Measurements from ENCODE around the gene TMEM150A. TPM values are rescaled to one million over a fixed set of nuclear protein-coding genes. Genes with fewer than 3 reads are reported as not detected.

TMEM150A gene
- total RNA-seq (10 to 100 TPM; 33.1 to 44.0 TPM), polyA plus RNA-seq (ENCODE audit: insufficient read depth, low read depth, low replicate concordance) (39.3 TPM)
- long read RNA-seq, donor 1, transcript TMEM150A-202 (8 exons, 1,518 nt): major isoform, 8 of 11 reads
- long read RNA-seq, donor 1, partial matches to known transcripts: 0 of 11 reads
- long read RNA-seq, donor 1, other reads (novel, unspliced or antisense): 0 of 11 reads
- long read RNA-seq, donor 2, partial matches to known transcripts: 0 of 4 reads
- long read RNA-seq, donor 2, other reads (novel, unspliced or antisense): 0 of 4 reads

- DNase-seq: peak; percentile 95
- peak within 1 kb of the TSS; percentile 77 to 91 for H3K4me3 ChIP-seq
- H3K27ac ChIP-seq: peak within 1 kb of the TSS; percentile 72 to 89
- no peaks in the 10 kb centered on the region for H3K36me3 ChIP-seq (ENCODE audit: low read depth, missing control alignments)
- WGBS, 2 donors: 0% methylated on average over 7 to 59 of the region's 73 CpGs
- H3K9me3 ChIP-seq: no peaks in the 10 kb centered on the region
- H3K27me3 ChIP-seq: no peaks in the 10 kb centered on the region
- TF ChIP-seq, protein P1, sequence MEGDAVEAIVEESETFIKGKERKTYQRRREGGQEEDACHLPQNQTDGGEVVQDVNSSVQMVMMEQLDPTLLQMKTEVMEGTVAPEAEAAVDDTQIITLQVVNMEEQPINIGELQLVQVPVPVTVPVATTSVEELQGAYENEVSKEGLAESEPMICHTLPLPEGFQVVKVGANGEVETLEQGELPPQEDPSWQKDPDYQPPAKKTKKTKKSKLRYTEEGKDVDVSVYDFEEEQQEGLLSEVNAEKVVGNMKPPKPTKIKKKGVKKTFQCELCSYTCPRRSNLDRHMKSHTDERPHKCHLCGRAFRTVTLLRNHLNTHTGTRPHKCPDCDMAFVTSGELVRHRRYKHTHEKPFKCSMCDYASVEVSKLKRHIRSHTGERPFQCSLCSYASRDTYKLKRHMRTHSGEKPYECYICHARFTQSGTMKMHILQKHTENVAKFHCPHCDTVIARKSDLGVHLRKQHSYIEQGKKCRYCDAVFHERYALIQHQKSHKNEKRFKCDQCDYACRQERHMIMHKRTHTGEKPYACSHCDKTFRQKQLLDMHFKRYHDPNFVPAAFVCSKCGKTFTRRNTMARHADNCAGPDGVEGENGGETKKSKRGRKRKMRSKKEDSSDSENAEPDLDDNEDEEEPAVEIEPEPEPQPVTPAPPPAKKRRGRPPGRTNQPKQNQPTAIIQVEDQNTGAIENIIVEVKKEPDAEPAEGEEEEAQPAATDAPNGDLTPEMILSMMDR (IDR thresholded peaks at IDR 0.05): peak in 1 of 3 experiments; percentile 21
- TF ChIP-seq POLR2A (IDR thresholded peaks at IDR 0.05): no peak
- H3K4me1 ChIP-seq: peaks cover 41% of the 10 kb centered on the region
- intact Hi-C loops (cut with DNase I; ENCODE audit: low total_unique reads): loop anchor here (5.0 kb wide), 1 partner anchor 45 kb away; no protein-coding TSS in a partner anchor
Measured at GRCh38 chr2:85602476-85603234, at the start of gene TMEM150A. TSS of gene TMEM150A (minus strand) at chr2:85602698. CDS start at chr2:85601948, 750 bp downstream.

- TF ChIP-seq, protein P1 (IDR thresholded peaks at IDR 0.05): no peak
- TF ChIP-seq POLR2A (IDR thresholded peaks at IDR 0.05): no peak
- peak overlapping the region in 1 of 2 donors; percentile 37 for H3K27ac ChIP-seq
- H3K27me3 ChIP-seq: no peaks in the 10 kb centered on the region
- intact Hi-C loops (cut with DNase I; ENCODE audit: low total_unique reads): no loop called here
- DNase-seq: no peak
- peaks cover 8% of the 10 kb centered on the region for H3K4me1 ChIP-seq
- WGBS, 2 donors: 100% methylated on average over 2 of the region's 2 CpGs
- no peak overlapping the region for H3K4me3 ChIP-seq
- no peaks in the 10 kb centered on the region for H3K9me3 ChIP-seq
- no peaks in the 10 kb centered on the region for H3K36me3 ChIP-seq (ENCODE audit: low read depth, missing control alignments)
Measured at GRCh38 chr2:85652056-85652455, 49.6 kb upstream of the TMEM150A start.

GRCh38 chr2:85651097-85651496 lies 48.6 kb upstream of the TMEM150A start:
- intact Hi-C loops (cut with DNase I; ENCODE audit: low total_unique reads): no loop called here
- H3K9me3 ChIP-seq: no peaks in the 10 kb centered on the region
- H3K4me3 ChIP-seq: no peak overlapping the region
- TF ChIP-seq POLR2A (IDR thresholded peaks at IDR 0.05): no peak
- TF ChIP-seq, protein P1 (IDR thresholded peaks at IDR 0.05): no peak
- WGBS, 2 donors: 82 to 93% methylated on average over 3 of the region's 3 CpGs
- H3K27ac ChIP-seq: no peak overlapping the region
- H3K27me3 ChIP-seq: no peaks in the 10 kb centered on the region
- no peaks in the 10 kb centered on the region for H3K36me3 ChIP-seq (ENCODE audit: low read depth, missing control alignments)
- H3K4me1 ChIP-seq: no peaks in the 10 kb centered on the region
- DNase-seq: no peak

DNA sequence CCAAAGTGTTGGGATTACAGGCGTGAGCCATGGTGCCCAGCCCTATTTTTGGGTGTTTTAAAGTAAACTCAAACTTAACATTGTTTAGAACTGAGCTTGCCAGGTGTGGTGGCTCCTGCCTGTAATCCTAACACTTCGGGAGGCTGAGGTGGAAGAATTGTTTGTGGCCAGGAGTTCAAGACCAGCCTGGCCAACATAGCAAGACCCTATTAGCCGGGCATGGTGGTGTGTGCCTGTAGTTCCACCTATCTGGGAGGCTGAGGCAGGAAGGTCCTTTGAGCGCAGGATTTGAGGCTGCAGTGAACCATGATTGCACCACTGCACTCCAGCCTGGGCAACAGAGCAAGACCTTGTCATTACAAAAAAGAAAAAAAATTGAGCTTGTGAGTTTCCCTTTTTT lies 48.0 kb upstream of the TMEM150A start:
- no peak for DNase-seq
- TF ChIP-seq, protein P1 (IDR thresholded peaks at IDR 0.05): no peak
- no peak for TF ChIP-seq POLR2A (IDR thresholded peaks at IDR 0.05)
- H3K27me3 ChIP-seq: no peaks in the 10 kb centered on the region
- intact Hi-C loops (cut with DNase I; ENCODE audit: low total_unique reads): no loop called here
- H3K4me1 ChIP-seq: no peaks in the 10 kb centered on the region
- H3K4me3 ChIP-seq: no peak overlapping the region
- H3K36me3 ChIP-seq (ENCODE audit: low read depth, missing control alignments): no peaks in the 10 kb centered on the region
- H3K9me3 ChIP-seq: no peaks in the 10 kb centered on the region
- no peak overlapping the region for H3K27ac ChIP-seq
- 93 to 100% methylated on average over 4 of the region's 4 CpGs for WGBS, 2 donors

Measured in testis (tissue), 5 donors.